Stimulated activated CD4-positive, alpha-beta T cell treated with anti-CD3 and anti-CD28 coated beads, Interleukin-1b, Interleukin-23, amount 100 ng/mL, for 1 hour (primary cell): ENCODE data around the gene NFAM1.

ENCODE experiments used
- DNase-seq, 2 donors: peaks; one replicate each; pipeline ENCODE4 v3.0.0-alpha.2; 2020; ENCODE audit warnings: low read depth in 2 of 2

The NFAM1 gene

DNA sequence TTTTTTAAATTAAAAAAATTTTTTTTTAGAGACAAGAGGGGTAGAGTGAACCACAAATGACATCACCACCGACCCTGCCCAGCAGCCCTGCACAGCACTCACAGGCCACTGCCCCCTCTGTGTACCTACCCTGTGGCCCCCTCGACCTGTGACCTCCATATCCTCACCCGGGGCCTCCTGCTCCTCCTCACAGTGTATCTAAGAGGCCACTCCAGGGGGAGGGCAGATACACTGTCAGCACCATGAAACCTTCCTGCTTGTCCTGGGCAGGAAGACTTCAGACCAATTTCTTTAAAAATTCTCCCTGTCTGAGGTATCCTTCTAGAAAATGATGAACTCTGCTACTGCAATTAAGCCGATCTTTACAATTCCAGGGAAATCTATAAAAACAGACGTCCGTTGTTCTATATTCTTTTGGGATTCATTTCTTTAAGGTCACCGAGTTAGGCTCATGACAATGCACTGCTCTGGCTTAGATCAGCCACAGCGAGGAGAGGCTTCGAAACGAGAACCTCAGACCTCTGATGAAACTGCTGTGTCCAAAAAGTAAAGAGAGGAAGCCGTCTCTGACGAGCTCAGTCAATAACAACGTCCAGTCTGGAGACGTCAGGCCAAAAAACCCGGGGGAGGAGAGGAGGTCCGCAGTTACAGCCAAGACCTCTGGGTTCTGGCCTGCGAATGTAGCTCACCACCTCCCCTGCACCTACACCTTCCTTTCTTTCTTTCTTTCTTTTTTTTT is 17.5 kb downstream of the NFAM1 start:
- DNase-seq, result no peak

DNA sequence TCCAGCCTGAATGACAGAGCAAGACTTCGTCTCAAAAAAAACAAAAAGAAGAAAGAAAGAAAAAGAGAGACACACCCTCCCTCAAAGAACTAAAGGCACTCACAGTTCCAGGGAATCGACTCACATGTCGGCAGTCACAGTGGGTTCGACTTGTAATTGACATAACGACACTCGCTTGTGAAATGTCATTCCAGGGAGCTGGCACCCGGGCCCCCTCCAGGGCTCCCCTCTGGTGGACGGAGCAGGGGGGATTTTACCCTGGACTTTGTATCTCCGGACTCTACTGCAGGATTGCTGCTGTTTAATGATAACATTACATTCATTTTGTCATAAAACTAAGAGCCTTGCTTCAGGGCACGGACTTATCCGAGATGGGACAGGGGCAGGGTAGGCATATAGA is 18.2 kb downstream of the NFAM1 start:
- DNase-seq, result no peak

DNA sequence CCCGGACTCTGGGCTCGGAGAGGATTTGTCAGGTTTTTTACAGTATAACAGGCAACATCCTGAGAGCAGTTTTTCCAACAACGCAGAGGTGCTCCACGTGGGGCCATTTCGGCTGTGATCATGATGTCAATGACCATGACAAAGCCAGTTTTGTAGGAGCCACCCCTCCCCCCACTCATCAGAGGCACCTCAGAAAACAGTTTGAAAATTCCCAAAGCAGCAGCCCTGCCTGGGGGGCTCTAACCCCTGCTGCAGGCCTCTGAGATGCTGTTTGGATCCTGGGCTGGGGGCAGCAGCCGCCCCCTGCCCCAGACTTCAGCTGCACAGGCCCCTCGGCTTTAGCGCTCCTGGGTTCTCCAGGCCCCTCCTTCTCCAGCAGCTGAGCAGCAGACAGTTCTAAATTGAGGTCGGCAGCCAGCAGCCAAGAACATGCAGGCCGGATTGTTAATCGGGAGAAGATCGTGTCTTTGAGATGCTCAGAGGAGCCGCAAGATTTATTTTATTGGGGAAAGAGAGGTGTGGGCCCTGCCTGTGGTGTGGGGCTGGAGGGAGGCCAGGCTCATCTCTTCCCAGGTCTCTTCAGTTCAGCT is 19.4 kb downstream of the NFAM1 start:
- no peak for DNase-seq

GRCh38 chr22:42410708-42411107 is 21.5 kb downstream of the NFAM1 start:
- DNase-seq, result no peak

DNA sequence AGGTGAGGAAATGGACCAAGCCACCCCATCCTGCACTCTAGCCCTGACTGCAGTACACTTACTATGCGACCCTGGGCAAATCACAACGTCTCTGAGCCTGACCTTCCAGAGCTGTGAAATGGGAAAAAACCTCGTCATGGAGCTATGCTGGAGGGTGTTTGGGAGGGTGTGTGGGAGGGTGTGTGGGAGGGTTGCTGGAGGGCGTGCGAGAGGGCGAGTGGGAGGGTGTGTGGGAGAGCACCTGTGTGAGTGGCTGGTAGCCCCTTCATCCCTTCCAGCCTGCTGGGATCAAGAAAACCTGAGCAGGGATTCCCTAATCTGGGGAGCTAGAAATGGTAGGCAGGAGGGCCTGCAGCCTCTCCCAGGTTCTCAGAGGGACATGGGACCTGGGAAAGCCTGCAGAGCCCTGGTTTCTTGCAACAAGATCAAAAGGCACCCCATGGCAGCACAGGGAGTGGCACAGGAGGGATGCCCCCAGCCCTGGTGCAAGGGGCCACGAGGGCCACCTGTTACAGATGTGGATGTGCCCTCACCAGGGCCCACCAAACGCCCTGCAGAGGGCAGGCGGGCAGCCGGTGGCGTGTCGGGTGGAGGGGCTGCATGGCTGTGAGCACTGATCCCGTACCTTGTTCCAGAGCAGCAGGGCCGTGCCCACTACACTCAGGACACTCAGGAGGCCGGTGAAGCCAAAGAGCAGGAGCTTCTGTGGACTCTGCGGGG is 23.2 kb downstream of the NFAM1 start:
- no peak for DNase-seq

DNA sequence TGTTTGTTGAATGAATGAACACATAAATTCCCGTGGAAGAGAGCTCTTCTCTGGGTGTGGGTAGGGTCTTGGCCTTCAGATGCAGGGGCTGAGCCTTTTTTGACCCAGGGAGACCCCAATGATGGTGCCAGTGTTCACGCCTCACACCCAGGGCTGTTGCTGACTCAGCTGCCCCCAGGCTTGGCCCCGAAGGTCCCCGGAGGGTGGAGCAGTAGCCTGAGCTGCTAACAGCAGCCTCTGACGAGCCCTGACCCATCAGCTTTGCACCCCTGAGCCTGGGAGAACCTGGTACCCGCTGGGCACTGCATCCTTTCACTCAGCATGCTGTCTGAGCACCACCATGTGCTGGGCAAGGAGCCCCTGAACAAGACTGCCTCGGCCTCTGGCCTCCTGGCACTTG is 23.9 kb downstream of the NFAM1 start:
- no peak for DNase-seq

DNA sequence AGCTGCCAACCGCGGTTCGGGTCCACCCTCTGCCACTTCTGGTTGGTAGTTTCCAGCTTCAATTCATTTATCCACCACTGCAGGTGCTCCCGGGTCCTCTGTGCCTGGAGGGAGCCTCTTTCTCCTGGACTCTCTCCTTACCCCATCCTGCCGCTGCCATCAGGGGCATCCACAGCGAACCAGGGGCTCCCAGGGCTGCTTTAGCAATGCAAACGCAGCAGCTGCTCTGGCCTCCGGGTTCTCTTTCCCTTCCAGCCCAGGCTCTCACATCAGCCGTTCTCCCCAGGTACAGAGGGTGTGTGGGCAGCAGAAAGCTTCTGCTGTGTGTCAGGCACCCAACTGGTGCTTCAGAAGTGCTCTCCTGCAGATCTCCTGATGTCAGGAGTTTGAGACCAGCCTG is 27.9 kb downstream of the NFAM1 start:
- DNase-seq, result no peak

DNA sequence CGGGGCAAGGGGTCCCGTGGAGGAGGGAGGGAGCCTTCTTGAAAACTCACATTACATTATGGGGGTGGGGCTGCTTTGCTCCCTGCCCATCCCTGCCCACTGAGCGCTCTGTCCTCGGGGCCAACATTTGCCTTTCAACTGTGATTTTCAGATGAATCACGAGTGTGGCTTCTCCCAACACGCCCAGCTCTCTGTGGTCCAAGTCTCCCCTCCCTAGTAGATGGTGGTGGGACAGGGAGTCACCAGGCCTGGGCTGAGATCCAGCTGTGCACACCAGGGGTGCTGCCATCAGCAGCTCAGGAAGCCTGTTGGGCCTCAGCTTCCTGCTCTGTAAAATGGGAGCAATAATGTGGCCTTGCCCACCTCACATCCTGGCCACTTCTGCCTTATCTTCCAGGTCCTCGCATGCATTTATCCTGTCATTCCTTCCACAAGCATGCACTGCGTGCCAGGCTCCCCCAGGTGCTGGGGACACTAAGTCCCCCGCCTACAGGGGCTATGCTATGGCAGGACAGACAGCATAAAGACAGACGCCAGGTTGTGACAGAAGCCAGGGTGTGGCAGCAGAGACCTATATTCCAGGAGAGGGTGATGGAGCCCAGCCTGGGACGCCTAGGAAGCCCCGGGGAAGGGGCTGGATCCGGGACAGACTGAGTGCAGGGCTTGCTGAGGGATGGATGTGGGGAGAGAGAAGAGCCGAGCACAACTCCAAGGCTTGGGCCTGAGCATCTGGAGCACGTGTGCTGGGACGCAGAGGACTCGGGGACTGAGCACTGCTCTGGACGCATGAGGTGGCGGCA is 30.5 kb downstream of the NFAM1 start:
- no peak for DNase-seq

DNA sequence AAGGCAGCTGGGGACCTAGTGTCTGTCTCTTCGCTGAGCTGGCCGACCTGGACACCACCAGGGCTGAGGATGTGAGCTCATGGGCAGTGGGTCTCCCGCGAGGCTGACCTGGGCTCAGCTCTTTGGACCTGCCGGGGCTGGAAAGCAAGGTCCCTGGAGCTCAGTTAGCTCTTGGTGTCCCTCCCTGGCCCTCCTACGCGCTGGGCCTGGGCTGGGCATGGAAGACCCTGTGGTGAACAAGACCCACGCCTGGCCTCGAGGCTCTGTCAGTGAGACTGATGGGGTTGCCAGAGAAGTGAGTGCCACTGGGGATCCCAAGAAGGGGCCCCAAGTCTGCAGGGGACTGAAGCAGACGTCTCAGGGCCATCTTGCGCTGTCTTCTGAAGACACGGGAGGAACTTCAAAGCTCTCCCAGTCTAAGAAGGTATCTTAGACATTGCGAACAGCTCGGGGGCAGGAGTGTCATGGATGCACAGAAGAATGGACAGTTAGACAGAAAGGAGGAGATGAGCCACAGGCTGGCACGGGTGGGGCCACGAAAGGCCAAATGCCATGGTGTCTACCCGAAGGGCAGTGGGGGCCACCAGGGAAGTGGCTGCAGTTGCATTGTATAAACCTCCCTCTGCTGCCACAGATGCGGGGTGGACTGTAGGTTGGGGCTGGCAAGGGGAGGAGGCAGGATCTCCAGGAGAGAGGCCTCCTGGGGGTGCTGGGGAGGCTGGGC is 31.2 kb downstream of the NFAM1 start:
- DNase-seq, result no peak

GRCh38 chr22:42399315-42400271 is 32.6 kb downstream of the NFAM1 start:
- no peak for DNase-seq

DNA sequence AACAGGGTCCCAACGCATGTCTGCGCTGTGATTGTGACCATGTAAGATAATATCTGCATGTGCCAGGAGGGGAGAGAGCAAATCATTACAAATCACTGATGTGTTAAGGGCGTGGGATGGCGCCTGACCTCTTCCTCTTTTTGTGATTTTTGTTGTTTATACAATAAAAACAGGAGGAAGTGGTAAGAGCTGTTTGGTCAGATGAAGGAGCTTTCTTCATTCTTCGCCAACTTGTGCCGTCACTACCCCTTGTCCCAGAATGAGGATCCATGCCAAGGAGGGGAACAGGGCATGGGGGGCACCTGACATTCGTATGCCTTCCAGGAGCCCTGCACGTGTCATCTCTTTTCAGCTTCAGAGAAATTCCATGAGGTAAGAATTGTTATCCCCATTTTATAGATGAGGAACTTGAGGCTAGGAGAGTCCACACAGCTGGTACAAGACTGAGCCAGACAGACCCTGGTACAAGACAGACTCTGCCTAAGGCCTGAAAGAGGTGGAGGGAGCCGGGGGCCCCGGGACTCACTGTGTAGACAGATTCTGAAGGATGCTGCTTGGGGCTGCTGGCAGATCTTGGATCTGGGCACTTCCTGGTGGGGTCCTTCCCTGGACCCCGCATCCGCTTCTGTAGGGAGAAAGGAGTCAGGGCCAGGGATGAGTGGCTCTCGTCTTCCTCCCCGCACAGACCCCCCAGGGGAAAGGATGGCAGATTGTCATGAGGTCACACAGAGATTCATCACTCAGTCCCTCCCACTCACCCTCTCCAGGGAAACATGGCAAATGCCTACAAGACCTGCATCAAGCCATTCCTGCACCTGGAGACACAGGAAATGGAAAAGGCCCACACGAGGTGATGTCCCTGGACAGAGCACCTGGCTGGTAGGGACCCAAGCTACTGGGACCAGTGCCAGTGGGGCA is 34.6 kb downstream of the NFAM1 start:
- no peak for DNase-seq

- DNase-seq, result no peak
Observed at GRCh38 chr22:42396621-42397331, 35.4 kb downstream of the NFAM1 start.

- no peak for DNase-seq
Observed at GRCh38 chr22:42389143-42389542, 43.1 kb downstream of the NFAM1 start.

DNA sequence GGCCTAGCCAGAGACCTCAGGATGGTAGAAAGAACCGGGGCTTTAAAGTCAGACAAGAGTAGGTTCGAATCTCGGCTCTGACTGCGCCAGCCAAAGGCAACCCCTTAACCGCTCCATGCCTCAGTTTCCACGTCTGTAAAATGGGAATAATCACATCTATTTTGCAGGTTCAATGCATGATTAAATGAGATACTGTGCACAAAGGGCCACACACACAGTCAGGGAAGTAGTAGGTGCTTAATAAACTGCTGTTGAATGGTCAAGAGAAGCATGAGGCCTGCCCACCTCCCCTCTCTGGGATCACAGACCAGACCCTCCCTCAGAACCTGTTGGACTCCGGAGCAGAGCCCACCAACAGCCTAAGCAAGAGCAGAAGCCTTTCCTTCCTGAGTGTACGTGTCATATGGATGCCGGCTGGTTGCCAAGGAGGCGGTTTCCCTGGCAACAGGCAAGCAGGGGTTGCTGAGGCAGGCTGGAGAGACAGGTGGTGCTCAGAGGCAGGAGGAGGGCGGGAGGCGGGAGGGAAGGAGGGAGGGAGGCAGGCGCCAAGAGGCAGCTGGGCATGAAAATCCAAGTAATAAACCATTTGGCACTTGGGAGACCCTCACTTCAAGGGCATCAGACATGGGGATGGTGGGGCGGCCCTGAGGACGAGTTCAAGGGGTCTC is 43.9 kb downstream of the NFAM1 start:
- DNase-seq, result no peak

DNA sequence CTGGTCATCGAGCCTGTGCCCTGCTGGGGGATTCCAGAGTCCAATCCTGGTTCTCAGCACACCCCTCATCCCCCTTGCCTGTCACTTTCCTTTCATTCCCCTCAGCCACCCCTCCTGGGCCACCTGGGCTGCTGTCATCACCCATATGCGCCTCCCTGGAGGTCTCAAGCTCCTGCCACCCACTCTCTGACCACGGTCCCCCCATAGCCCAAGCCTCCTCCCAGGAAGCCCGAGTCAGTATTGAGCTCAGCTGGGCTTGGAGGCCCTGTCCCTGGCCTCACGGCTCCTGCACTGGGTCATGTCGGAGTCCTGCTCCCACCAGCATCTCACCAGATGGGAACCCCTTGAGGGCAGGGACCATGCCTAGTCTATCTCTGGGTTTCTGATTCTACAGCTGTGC is 44.6 kb downstream of the NFAM1 start:
- no peak for DNase-seq

- DNase-seq, result no peak
Observed at GRCh38 chr22:42385696-42386095, 46.5 kb downstream of the NFAM1 start.

- no peak for DNase-seq
Observed at GRCh38 chr22:42384506-42384905, 47.7 kb downstream of the NFAM1 start.

DNA sequence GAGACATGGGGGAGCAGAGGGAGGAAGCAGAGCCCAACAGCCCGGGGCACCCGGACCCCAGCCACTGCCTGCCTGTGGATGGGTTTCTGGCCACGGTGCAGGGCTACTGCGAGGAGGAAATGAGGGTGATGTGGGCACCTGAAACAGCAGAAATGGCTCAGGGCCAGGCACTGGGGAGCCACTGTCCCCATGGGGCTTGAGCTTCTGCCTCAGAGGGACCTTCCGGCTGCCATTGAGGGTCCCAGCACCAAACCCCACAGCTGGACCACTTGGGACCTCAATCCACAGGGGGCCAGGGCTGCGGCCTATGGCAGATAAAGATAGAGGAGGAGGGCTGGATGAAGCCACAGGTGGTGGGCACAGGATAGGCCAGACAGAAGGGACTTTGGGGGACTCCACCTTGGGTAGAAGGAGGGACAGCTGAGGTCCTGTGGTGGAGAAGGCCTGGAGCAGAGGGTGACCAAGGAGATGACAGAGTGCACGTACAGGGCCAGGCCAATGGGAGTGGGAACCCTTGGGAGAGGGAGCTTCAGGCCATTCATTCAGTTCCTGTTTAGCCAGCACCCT is 48.3 kb downstream of the NFAM1 start:
- no peak for DNase-seq
